Neural cell (in vitro differentiated cells): ENCODE results near the gene HSPA12A. TPM values are rescaled to one million over a fixed set of nuclear protein-coding genes. Genes with fewer than 3 reads are reported as not detected.

Experiments
- H2AFZ ChIP-seq: fragments of 200-600, 300-800 bp; sonication (generic), shearing (Covaris generic); 2 replicates; pipeline ENCODE4 v1.6.0; 2014; ENCODE audit warnings: low read depth, mild to moderate bottlenecking, antibody characterized with exemption, low read length, moderate library complexity
- H3F3A ChIP-seq: fragments of 200-600 bp; shearing (Covaris generic); 2 replicates; pipeline ENCODE4 v1.6.1; 2016; ENCODE audit warnings: mild to moderate bottlenecking, moderate library complexity, mixed read lengths, antibody characterized with exemption, low read length; ENCODE audit not compliant: insufficient read depth, poor library complexity, severe bottlenecking
- H3K27ac ChIP-seq: fragments of 200-600, 300-800 bp; sonication (generic), shearing (Covaris generic); 2 replicates; pipeline ENCODE4 v1.5.1; 2014; ENCODE audit warnings: mild to moderate bottlenecking, low read length, moderate library complexity
- H3K27me3 ChIP-seq: fragments of 300-800, 200-600 bp; sonication (generic), shearing (Covaris generic); 2 replicates; pipeline ENCODE4 v1.6.0; 2014; ENCODE audit warnings: mild to moderate bottlenecking, low read depth, low read length, moderate library complexity; ENCODE audit not compliant: insufficient read depth
- H3K36me3 ChIP-seq: fragments of 300-800, 200-600 bp; sonication (generic), shearing (Covaris generic); 2 replicates; pipeline ENCODE4 v1.5.1; 2014; ENCODE audit warnings: mild to moderate bottlenecking, antibody characterized with exemption, low read length, moderate library complexity; ENCODE audit not compliant: insufficient read depth
- H3K4me2 ChIP-seq: fragments of 300-800, 200-600 bp; sonication (generic), shearing (Covaris generic); 2 replicates; pipeline ENCODE4 v1.6.0; 2014; ENCODE audit warnings: mild to moderate bottlenecking, low read length
- H3K4me3 ChIP-seq: fragments of 300-800, 200-600 bp; sonication (generic), shearing (Covaris generic); 2 replicates; pipeline ENCODE4 v1.5.1; 2014; ENCODE audit warnings: mild to moderate bottlenecking, low read length, moderate library complexity
- H3K79me2 ChIP-seq: fragments of 200-600 bp; shearing (Covaris generic); replicated peaks from 2 replicates; pipeline ENCODE4 v1.6.0; 2014; ENCODE audit warnings: mild to moderate bottlenecking, low read length, moderate library complexity; ENCODE audit not compliant: insufficient read depth
- H3K9ac ChIP-seq: fragments of 300-800, 200-600 bp; sonication (generic), shearing (Covaris generic); 2 replicates; pipeline ENCODE4 v1.6.1; 2016; ENCODE audit warnings: mild to moderate bottlenecking, low read length, mixed read lengths
- H3K9me2 ChIP-seq: fragments of 200-600 bp; shearing (Covaris generic); 2 replicates; pipeline ENCODE4 v1.6.1; 2016; ENCODE audit warnings: mild to moderate bottlenecking, low read length, mixed read lengths; ENCODE audit not compliant: insufficient read depth
- H3K9me3 ChIP-seq: fragments of 200-600, 300-800 bp; sonication (generic), shearing (Covaris generic); 2 replicates; pipeline ENCODE4 v1.6.1; 2016; ENCODE audit warnings: mild to moderate bottlenecking, mixed run types, low read length, moderate library complexity, mixed read lengths
- H4K20me1 ChIP-seq: fragments of 200-600 bp; shearing (Covaris generic); 2 replicates; pipeline ENCODE4 v1.6.1; 2016; ENCODE audit warnings: mild to moderate bottlenecking, mixed run types; ENCODE audit not compliant: insufficient read depth
- CTCF ChIP-seq: fragments of 450-650 bp; IDR thresholded peaks from 2 replicates; pipeline ENCODE4 v1.5.1; 2014; ENCODE audit warnings: antibody characterized with exemption, mild to moderate bottlenecking, moderate library complexity; ENCODE audit not compliant: poor library complexity, severe bottlenecking
- EP300 ChIP-seq: fragments of 450-650 bp; conservative IDR thresholded peaks from 2 replicates; pipeline ENCODE4 v1.6.1; 2014; ENCODE audit warnings: antibody characterized with exemption, mild to moderate bottlenecking, moderate library complexity; ENCODE audit not compliant: poor library complexity, severe bottlenecking
- EZH2 ChIP-seq: fragments of 200-600, 300-800 bp; shearing (Covaris generic), sonication (generic); IDR thresholded peaks from 2 replicates; pipeline ENCODE4 v1.6.1; 2014; ENCODE audit warnings: antibody characterized with exemption, low read length, borderline replicate concordance, mild to moderate bottlenecking; ENCODE audit not compliant: insufficient read depth, poor library complexity, severe bottlenecking
- MXI1 ChIP-seq: fragments of 450-650 bp; conservative IDR thresholded peaks from 2 replicates; pipeline ENCODE4 v1.6.1; 2014; ENCODE audit warnings: antibody characterized with exemption, mild to moderate bottlenecking; ENCODE audit not compliant: poor library complexity, severe bottlenecking
- POLR2AphosphoS5 ChIP-seq: IDR thresholded peaks from 2 replicates; pipeline ENCODE4 v1.6.1; 2012
- RAD21 ChIP-seq: fragments of 450-650 bp; conservative IDR thresholded peaks from 2 replicates; pipeline ENCODE4 v1.6.1; 2014; ENCODE audit warnings: antibody characterized with exemption, mild to moderate bottlenecking, moderate library complexity
- REST ChIP-seq: IDR thresholded peaks from 2 replicates; pipeline ENCODE4 v1.6.1; 2012; ENCODE audit warnings: borderline replicate concordance
- SMC3 ChIP-seq: fragments of 450-650 bp; conservative IDR thresholded peaks from 2 replicates; pipeline ENCODE4 v1.6.1; 2014; ENCODE audit warnings: antibody characterized with exemption, mild to moderate bottlenecking, moderate library complexity; ENCODE audit not compliant: poor library complexity
- TAF1 ChIP-seq: IDR thresholded peaks from 2 replicates; pipeline ENCODE4 v1.6.1; 2012; ENCODE audit warnings: low read depth
- polyA plus RNA-seq: library from polyadenylated mRNA; depleted of rRNA; stranded (reverse); fragments of >200 nt; gene quantifications from 2 replicates; pipeline ENCODE4 v1.2.3, GENCODE V29; 2014

HSPA12A gene
- polyA plus RNA-seq, 1 donor from 2014 or later = 5.9 TPM

GRCh38 chr10:116748471-116748870 is 6.1 kb upstream of the HSPA12A start:
- H3F3A ChIP-seq = no peaks in the 10 kb centered on the region
- H3K4me3 ChIP-seq = no peak overlapping the region
- no peaks in the 10 kb centered on the region for H3K27me3 ChIP-seq
- H3K9ac ChIP-seq = no peak overlapping the region
- H3K36me3 ChIP-seq = no peaks in the 10 kb centered on the region
- H3K27ac ChIP-seq = no peak overlapping the region
- no peak overlapping the region for H2AFZ ChIP-seq
- no peaks in the 10 kb centered on the region for H3K9me3 ChIP-seq
- H4K20me1 ChIP-seq = no peaks in the 10 kb centered on the region
- H3K4me2 ChIP-seq = no peak overlapping the region
- no peaks in the 10 kb centered on the region for H3K79me2 ChIP-seq
- TF ChIP-seq CTCF (no peak), TAF1 (no peak), EP300 (no peak), RAD21 (no peak), REST (no peak), EZH2 (no peak), SMC3 (no peak), MXI1 (no peak), POLR2AphosphoS5 (no peak)
- H3K9me2 ChIP-seq = no peaks in the 10 kb centered on the region

DNA sequence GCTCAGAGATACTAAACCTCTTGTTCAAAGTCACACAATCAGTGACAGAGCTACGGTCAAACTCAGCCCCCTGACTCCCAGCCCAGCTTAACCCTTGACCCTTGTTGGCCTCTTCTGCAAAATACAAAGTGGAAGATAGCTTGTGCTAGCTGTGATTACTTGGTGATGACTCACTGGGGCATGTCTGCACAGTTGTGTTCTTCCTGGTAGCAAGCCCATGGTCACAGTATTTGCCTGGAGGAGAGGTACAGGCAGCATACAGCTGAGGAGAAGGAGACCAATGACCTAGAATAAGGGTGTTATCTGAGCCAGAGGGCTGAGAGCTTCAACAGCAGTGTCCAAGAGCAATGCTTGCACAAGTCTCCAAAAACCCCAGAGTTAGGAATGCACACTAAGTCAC is 5.7 kb upstream of the HSPA12A start:
- no peak overlapping the region for H3K9ac ChIP-seq
- H3K9me3 ChIP-seq = no peaks in the 10 kb centered on the region
- TF ChIP-seq POLR2AphosphoS5 = no peak
- H3K27me3 ChIP-seq = peaks cover 2% of the 10 kb centered on the region
- no peak overlapping the region for H3K4me3 ChIP-seq
- no peaks in the 10 kb centered on the region for H3K36me3 ChIP-seq
- H4K20me1 ChIP-seq = no peaks in the 10 kb centered on the region
- no peak overlapping the region for H3K27ac ChIP-seq
- no peak overlapping the region for H2AFZ ChIP-seq
- H3K9me2 ChIP-seq = no peaks in the 10 kb centered on the region
- H3F3A ChIP-seq = no peaks in the 10 kb centered on the region
- H3K79me2 ChIP-seq = no peaks in the 10 kb centered on the region
- H3K4me2 ChIP-seq = no peak overlapping the region

DNA sequence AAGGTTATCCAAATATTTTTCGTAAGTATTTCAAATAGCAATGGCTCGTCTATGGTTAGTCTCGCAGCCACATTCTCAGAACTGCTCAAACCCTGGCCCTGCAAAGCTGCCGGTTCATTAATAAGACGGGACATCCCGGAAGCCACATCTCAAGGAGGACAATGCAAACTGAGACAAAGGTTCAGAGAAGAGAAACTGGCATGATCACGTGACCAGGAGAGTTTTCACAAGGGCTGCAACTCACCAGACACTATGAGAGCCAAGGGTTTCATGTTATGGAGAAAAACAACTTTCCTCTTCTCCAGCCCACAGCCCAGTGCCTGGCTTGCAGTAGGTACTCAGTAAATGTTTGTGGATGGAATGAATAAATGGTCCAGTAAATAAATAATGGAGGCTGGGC is 5.0 kb upstream of the HSPA12A start:
- Histone ChIP-seq H3K9me2 (no peaks in the 10 kb centered on the region), H3K79me2 (no peaks in the 10 kb centered on the region), H3K9me3 (no peaks in the 10 kb centered on the region), H4K20me1 (no peaks in the 10 kb centered on the region), H3K9ac (no peak overlapping the region), H3K4me2 (no peak overlapping the region), H3K27me3 (peaks cover 4% of the 10 kb centered on the region), H2AFZ (no peak overlapping the region), H3F3A (no peaks in the 10 kb centered on the region), H3K27ac (no peak overlapping the region), H3K36me3 (no peaks in the 10 kb centered on the region), H3K4me3 (no peak overlapping the region)
- no peak for TF ChIP-seq SMC3
- no peak for TF ChIP-seq TAF1
- no peak for TF ChIP-seq CTCF
- no peak for TF ChIP-seq REST
- TF ChIP-seq MXI1 = no peak
- TF ChIP-seq POLR2AphosphoS5 = no peak
- no peak for TF ChIP-seq EP300
- TF ChIP-seq RAD21 = no peak
- no peak for TF ChIP-seq EZH2
